Heart left ventricle (tissue), 13 donors: ENCODE data around the gene SLC51A.
"Not testable (repeated sequence)": the region's sequence is repeated elsewhere in the genome, so short reads cannot be mapped to it uniquely, and the experiment has no call there.

Experiments used
- POLR2A ChIP-seq, 2 donors: fragments of 450-650 bp; IDR thresholded peaks; one replicate each; pipeline ENCODE4 v1.6.1; 2017; ENCODE audit warnings: antibody characterized with exemption in 2 of 2, mild to moderate bottlenecking in 2 of 2, moderate library complexity in 2 of 2
- TF ChIP-seq, protein P1 (sequence below), 12 donors: fragments of 200-600 bp; sonication (generic) in 4 of 12; IDR thresholded peaks; one replicate each; pipeline versions ENCODE4 v1.5.0 to v1.8.0; 2018 to 2022; ENCODE audit warnings: antibody characterized with exemption in 12 of 12, mild to moderate bottlenecking in 5 of 12
- donor health status: ischemic (EF 13 %, LVEDD 7.1; RV severe dilation, severe dysfunction).
- donor health status: DM: no; HTN: yes; CAD: no.
- donor health status: DM: no; HTN: no; CAD: no.
- donor health status: ischemic (EF 25% LVEDD 6.9; RV normal size, moderate dysfunction).
- donor health status: ischemic (EF 25% LVEDD 5.7; RV mildly dilated, moderate dysfunction).
- donor health status: ischemic (EF 35%, LVEDD 5.7; RV mildly dilated, moderate dysfunction).
- donor health status: nonischemic (EF 11% LVEDD 7.7; RV severe dilation, severe dysfunction).
- donor health status: DM: yes; HTN: yes; CAD: no.
- donor health status: PGD.
- donor health status: ischemic (EF 29% LVEDD 5.4; RV normal size, mild dysfunction).
- donor health status: nonischemic (EF 23%, LVEDD 6.1; RV moderate dilation, normal function).

DNA sequence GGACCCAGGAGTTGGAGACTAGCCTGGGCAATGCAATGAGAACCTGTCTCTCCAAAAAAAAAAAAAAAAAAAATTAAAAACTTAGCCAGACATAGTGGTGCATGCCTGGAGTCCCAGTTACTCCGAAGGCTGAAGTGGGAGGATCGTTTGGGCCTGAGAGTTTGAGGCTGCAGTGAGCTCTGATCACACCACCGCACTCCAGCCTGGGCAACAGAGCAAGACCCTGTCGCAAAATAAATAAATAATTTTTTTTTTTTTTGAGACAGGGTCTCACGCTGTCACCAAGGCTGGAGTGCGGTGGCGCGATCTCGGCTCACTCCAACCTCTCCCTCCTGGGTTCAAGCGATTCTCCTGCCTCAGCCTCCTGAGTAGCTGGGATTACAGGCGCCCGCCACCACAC is 46.0 kb upstream of the SLC51A start:
- TF ChIP-seq, protein P1, sequence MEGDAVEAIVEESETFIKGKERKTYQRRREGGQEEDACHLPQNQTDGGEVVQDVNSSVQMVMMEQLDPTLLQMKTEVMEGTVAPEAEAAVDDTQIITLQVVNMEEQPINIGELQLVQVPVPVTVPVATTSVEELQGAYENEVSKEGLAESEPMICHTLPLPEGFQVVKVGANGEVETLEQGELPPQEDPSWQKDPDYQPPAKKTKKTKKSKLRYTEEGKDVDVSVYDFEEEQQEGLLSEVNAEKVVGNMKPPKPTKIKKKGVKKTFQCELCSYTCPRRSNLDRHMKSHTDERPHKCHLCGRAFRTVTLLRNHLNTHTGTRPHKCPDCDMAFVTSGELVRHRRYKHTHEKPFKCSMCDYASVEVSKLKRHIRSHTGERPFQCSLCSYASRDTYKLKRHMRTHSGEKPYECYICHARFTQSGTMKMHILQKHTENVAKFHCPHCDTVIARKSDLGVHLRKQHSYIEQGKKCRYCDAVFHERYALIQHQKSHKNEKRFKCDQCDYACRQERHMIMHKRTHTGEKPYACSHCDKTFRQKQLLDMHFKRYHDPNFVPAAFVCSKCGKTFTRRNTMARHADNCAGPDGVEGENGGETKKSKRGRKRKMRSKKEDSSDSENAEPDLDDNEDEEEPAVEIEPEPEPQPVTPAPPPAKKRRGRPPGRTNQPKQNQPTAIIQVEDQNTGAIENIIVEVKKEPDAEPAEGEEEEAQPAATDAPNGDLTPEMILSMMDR (IDR thresholded peaks at IDR 0.05) = not testable (repeated sequence)
- TF ChIP-seq POLR2A (IDR thresholded peaks at IDR 0.05) = not testable (repeated sequence)
